Measurements from ENCODE around the gene HRAS. TPM values are rescaled to one million over a fixed set of nuclear protein-coding genes. Genes with fewer than 3 reads are reported as not detected.

HRAS gene
- total RNA-seq, 1 donor from 2014 or later, result 41.5 TPM

DNA sequence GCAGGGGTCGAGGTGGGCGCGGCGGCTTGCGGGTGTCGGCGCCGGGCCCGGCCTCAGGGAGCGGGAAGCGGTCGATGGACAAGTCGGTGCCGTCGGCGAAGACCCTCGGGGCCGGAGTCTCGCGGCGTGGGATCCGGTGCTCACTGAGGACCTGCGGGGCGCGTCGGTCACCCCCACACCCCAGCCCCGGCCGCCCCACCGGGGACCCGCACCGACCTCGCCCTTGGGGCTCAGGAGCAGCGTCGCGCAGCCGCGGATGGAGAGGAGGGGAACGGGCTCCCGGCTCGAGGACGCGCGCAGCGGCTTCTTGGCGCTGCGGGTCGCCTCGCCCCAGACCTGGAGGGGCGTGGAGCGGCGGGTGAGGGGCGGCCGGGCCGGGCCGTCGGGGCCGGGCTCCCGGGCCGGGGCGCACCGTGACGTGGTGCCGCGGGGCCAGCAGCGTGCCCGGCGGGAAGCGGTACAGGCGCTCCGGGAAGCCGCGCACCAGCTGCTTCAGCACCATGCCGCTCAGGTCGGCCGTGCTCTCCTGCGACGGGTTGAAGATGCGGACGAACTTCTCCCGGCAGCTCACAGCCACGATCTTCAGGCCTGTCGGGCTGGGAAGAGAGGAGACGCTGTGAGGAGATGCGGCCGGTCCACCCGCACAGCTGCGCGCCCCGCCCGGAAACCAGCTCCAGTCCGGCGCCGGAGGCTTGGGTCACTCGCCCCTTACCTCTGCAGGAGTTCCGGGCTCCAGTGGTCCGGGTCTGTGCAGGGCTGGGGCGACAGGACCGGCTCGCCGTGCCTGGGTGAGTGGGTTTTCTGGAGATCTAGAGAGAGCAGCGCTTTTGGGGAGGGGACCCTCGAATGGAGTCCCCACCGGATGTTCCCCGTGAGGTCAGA is 20.6 kb upstream of the HRAS start:
- H3K9me3 Mint-ChIP-seq, result no peaks in the 10 kb centered on the region
- no peak for DNase-seq (ENCODE audit: low spot score in 2 of 2, unreplicated experiment in 2 of 2)
- no peaks in the 10 kb centered on the region for H3K36me3 Mint-ChIP-seq
- no peak overlapping the region for H3K27ac Mint-ChIP-seq
- TF ChIP-seq, protein P1, sequence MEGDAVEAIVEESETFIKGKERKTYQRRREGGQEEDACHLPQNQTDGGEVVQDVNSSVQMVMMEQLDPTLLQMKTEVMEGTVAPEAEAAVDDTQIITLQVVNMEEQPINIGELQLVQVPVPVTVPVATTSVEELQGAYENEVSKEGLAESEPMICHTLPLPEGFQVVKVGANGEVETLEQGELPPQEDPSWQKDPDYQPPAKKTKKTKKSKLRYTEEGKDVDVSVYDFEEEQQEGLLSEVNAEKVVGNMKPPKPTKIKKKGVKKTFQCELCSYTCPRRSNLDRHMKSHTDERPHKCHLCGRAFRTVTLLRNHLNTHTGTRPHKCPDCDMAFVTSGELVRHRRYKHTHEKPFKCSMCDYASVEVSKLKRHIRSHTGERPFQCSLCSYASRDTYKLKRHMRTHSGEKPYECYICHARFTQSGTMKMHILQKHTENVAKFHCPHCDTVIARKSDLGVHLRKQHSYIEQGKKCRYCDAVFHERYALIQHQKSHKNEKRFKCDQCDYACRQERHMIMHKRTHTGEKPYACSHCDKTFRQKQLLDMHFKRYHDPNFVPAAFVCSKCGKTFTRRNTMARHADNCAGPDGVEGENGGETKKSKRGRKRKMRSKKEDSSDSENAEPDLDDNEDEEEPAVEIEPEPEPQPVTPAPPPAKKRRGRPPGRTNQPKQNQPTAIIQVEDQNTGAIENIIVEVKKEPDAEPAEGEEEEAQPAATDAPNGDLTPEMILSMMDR (IDR thresholded peaks at IDR 0.05; ENCODE audit: unreplicated experiment), result no peak
- peaks cover 48% of the 10 kb centered on the region for H3K27me3 Mint-ChIP-seq (ENCODE audit: low read depth)
- peaks cover 7% of the 10 kb centered on the region for H3K4me1 Mint-ChIP-seq
- H3K4me3 Mint-ChIP-seq, result peak overlapping the region; percentile 30

GRCh38 chr11:555227-555779 is 19.9 kb upstream of the HRAS start:
- peaks cover 7% of the 10 kb centered on the region for H3K4me1 Mint-ChIP-seq
- peaks cover 48% of the 10 kb centered on the region for H3K27me3 Mint-ChIP-seq (ENCODE audit: low read depth)
- peak overlapping the region; percentile 47 for H3K4me3 Mint-ChIP-seq
- no peaks in the 10 kb centered on the region for H3K9me3 Mint-ChIP-seq
- no peaks in the 10 kb centered on the region for H3K36me3 Mint-ChIP-seq
- TF ChIP-seq, protein P1 (IDR thresholded peaks at IDR 0.05; ENCODE audit: unreplicated experiment), result peak; percentile 29
- no peak overlapping the region for H3K27ac Mint-ChIP-seq
- no peak for DNase-seq (ENCODE audit: low spot score in 2 of 2, unreplicated experiment in 2 of 2)

GRCh38 chr11:554428-555226 is 19.3 kb upstream of the HRAS start:
- Mint-ChIP-seq H3K27me3 (ENCODE audit: low read depth) (peaks cover 43% of the 10 kb centered on the region), H3K9me3 (no peaks in the 10 kb centered on the region), H3K4me3 (peak overlapping the region; percentile 20), H3K27ac (no peak overlapping the region), H3K4me1 (peaks cover 2% of the 10 kb centered on the region), H3K36me3 (no peaks in the 10 kb centered on the region)
- DNase-seq (ENCODE audit: low spot score in 2 of 2, unreplicated experiment in 2 of 2), result peak in 1 of 2 experiments; percentile 77
- TF ChIP-seq, protein P1 (IDR thresholded peaks at IDR 0.05; ENCODE audit: unreplicated experiment), result peak; percentile 69

GRCh38 chr11:553988-554340 is 18.6 kb upstream of the HRAS start:
- DNase-seq (ENCODE audit: low spot score in 2 of 2, unreplicated experiment in 2 of 2), result no peak
- Mint-ChIP-seq H3K36me3 (no peaks in the 10 kb centered on the region), H3K4me3 (no peak overlapping the region), H3K4me1 (peaks cover 2% of the 10 kb centered on the region), H3K27ac (no peak overlapping the region), H3K9me3 (no peaks in the 10 kb centered on the region), H3K27me3 (ENCODE audit: low read depth) (peaks cover 41% of the 10 kb centered on the region)
- TF ChIP-seq, protein P1 (IDR thresholded peaks at IDR 0.05; ENCODE audit: unreplicated experiment), result no peak

DNA sequence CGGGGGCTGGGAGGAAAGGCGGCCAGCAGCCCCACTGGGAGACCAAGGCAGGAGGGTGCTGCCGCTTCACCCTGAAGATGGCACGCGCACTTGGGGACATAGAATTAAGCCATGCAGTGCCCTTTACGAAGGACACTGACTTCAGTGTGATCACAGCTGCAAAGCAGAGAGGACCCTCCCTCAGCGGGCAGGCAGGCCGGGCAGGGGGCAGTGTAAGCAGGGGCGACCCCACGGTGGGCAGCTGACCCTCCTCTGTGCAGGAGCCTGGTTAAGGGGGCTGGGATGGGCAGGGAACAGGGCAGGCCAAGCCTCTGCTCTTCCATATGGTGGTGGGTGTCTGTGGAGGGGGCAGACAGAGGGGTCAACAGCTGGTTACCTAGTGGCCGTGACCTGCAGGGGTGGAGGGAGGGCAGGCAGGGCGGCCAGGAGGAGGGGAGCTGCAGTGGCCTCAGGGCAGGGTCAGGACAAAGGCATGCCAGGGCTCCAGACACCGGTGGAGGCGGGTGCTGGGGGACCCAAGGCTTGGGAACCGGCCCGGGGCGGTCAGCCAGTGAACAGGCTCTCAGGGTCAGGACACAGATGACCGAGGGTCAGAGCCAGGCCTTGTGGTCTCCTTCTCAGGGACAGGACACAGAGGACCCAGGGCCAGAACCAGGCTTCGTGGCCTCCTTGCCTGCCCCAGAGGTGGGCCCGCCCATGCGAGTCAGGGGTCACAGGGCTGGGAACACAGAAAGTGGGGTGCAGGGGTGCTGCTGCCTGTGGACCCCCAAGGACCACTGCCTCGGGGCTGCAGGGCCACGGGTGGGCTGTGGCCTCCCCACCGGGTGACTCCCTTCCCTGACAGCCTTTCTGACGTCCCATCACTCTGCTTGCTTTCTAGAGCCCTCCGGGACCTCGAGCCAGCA is 18.0 kb upstream of the HRAS start:
- Mint-ChIP-seq H3K27ac (no peak overlapping the region), H3K27me3 (ENCODE audit: low read depth) (peaks cover 36% of the 10 kb centered on the region), H3K9me3 (no peaks in the 10 kb centered on the region), H3K4me3 (no peak overlapping the region), H3K36me3 (no peaks in the 10 kb centered on the region), H3K4me1 (peaks cover 2% of the 10 kb centered on the region)
- TF ChIP-seq, protein P1 (IDR thresholded peaks at IDR 0.05; ENCODE audit: unreplicated experiment), result no peak
- DNase-seq (ENCODE audit: low spot score in 2 of 2, unreplicated experiment in 2 of 2), result no peak
